Ovary (tissue), 9 donors: ENCODE measurements around the gene PRDM15. TPM values are rescaled to one million over a fixed set of nuclear protein-coding genes. Genes with fewer than 3 reads are reported as not detected.

Source experiments
- DNase-seq, 5 donors: peaks; one replicate each; pipeline ENCODE4 v3.0.0-alpha.2; 2019 to 2020
- H3K27ac ChIP-seq, 2 donors: fragments of 200-600 bp; one replicate each; pipeline versions ENCODE4 v1.5.1 to v1.8.0; 2019 to 2022
- H3K27me3 ChIP-seq: fragments of 200-600 bp; one replicate; pipeline ENCODE4 v1.8.0; 2022
- H3K36me3 ChIP-seq: fragments of 200-600 bp; sonication (generic); one replicate; pipeline ENCODE4 v1.5.1; 2019
- H3K4me1 ChIP-seq: one replicate; pipeline ENCODE4 v1.8.1; 2013; ENCODE audit warnings: mild to moderate bottlenecking, moderate library complexity; ENCODE audit not compliant: insufficient read depth
- H3K4me3 ChIP-seq: fragments of 200-600 bp; sonication (generic); one replicate; pipeline ENCODE4 v1.5.1; 2017
- H3K9me3 ChIP-seq, 2 donors: fragments of 200-600 bp in 1 of 2; sonication (generic) in 1 of 2; one replicate each; pipeline versions ENCODE4 v1.5.1 to v1.8.1; 2013 to 2019; ENCODE audit warnings: mild to moderate bottlenecking in 1 of 2, moderate library complexity in 1 of 2
- CTCF ChIP-seq, 3 donors: fragments of 450-650 bp in 2 of 3; fragments of 200-600 bp in 1 of 3; IDR thresholded peaks; one replicate each; pipeline versions ENCODE4 v1.5.1 to v1.8.0; 2016 to 2022; ENCODE audit warnings: antibody characterized with exemption in 3 of 3, mild to moderate bottlenecking in 1 of 3
- EP300 ChIP-seq: sonication (generic); formaldehyde crosslinking; IDR thresholded peaks from one replicate; pipeline ENCODE4 v1.6.1; 2017; ENCODE audit warnings: antibody characterized with exemption
- POLR2A ChIP-seq: fragments of 450-650 bp; IDR thresholded peaks from one replicate; pipeline ENCODE4 v1.6.1; 2017; ENCODE audit warnings: antibody characterized with exemption, mild to moderate bottlenecking, moderate library complexity
- WGBS, 3 donors: extraction: QIAGEN DNeasy Blood & Tissue Kit in 1 of 3; methylation state at CpG; one replicate each; pipeline versions ENCODE4 v1.1.5 to v1.1.7; 2013 to 2017; 5-methylcytosine and 5-hydroxymethylcytosine counted together
- intact Hi-C, 4 donors: fragments of 100-400 bp; cut with DNase I; formaldehyde crosslinking; loops; one replicate each; pipeline versions ENCODE4 v1.11.0 to v1.15.1; 2022 to 2023
- polyA plus RNA-seq, 2 donors: library from polyadenylated mRNA; stranded (reverse); fragments of 200-250 nt in 1 of 2; fragments of 350-450 nt in 1 of 2; fragmentation: Illumina TruSeq in 1 of 2; extraction: RNeasy Lipid Tissue Mini Kit (QIAGEN cat#74804) in 1 of 2; gene quantifications; one replicate each; pipeline ENCODE4 v1.2.3, GENCODE V29; 2013 to 2014
- total RNA-seq, 7 donors: library from RNA; depleted of rRNA in 2 of 7; stranded (reverse); fragments of >200 nt in 2 of 7; fragmentation: NEBNext Ultra II Directional in 3 of 7; extraction: Animal tissue kit (Norgen Biotek cat#: 25700) in 3 of 7; gene quantifications; one replicate each; pipeline versions ENCODE4 v1.1.0 to v1.2.4, GENCODE V29; 2016 to 2023
- donor health status: DM: no; HTN: no; CAD: no; lungs with moderate emphysema.
- donor health status: DM: no; HTN: no; CAD: no.
- donor health status: Bipolar disorder and iron deficiency.
- donor health status: DM: yes; HTN: yes; CAD: no.
- donor health status: DM: no; HTN: no; CAD: no.
- donor health status: DM: yes; HTN: yes; CAD: no.

PRDM15 gene
- total and polyA plus RNA-seq, 9 donors, result 2.0 to 10.9 (median 5.9) TPM

DNA sequence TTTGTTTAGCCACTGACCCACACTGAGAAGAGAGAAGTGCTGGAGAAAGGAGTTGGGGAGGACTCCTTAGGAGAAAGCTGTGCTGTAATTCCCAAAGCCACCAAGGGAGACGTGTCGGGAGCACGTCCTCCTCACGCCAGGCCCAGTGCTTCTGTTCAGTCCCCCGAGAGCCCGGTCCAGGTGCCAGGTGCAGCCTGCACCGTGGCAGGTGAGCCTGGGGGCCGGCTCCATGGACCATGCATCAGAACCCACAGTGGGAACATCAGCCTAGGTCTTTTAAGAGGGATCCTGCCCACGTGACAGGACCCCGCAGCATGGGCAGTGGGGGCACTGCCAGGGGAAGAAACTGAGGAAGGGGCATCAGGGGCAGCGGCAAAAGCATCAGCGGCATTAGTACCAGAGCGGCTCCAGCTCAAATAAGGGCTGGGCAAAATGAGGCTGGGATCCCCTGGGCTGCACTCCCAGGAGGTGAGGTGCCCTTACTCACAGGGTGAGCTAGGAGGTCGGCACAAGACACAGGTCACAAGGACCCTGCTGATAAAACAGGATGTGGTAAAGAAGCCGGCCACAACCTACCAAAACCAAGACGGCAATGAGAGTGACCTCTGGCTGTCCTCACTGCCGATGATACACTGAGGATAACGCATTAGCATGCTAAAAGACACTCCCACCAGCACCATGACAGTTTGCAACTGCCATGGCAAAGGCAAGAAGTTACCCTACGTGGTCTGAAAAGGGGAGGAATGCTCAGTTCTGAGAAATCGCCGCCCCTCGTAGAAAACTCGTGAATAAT lies 24.6 kb upstream of the PRDM15 start:
- H3K9me3 ChIP-seq, result no peaks in the 10 kb centered on the region
- peaks cover 2% of the 10 kb centered on the region for H3K4me1 ChIP-seq
- no peak for TF ChIP-seq CTCF (IDR thresholded peaks at IDR 0.05)
- no peak overlapping the region for H3K27ac ChIP-seq
- no peaks in the 10 kb centered on the region for H3K36me3 ChIP-seq
- intact Hi-C loops, result no loop called here
- 86 to 87% (median 86%) methylated on average over 23 of the region's 23 CpGs for WGBS, 3 donors
- H3K4me3 ChIP-seq, result no peak overlapping the region
- no peaks in the 10 kb centered on the region for H3K27me3 ChIP-seq
- DNase-seq, result no peak

DNA sequence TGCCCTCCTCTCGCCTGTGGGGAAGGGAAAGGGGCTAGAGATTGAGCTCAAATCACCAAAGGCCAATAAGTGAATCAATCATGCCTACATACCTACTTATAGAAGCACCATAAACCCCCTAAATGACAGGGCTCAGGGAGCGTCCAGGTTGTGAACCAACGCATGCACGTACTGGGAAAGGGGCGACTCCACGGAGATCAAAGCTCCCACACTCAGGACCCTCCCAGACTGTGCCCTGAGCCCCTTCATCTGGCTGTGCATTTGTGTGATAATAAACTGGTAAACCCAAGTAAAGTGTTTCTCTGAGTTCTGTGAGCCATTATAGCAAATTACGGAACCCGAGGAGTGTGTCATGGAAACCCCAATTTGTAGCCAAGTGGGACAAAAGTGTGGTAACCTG lies 23.8 kb upstream of the PRDM15 start:
- DNase-seq, result no peak
- no peaks in the 10 kb centered on the region for H3K36me3 ChIP-seq

GRCh38 chr21:41901782-41902181 lies 22.6 kb upstream of the PRDM15 start:
- no peak for DNase-seq
- Histone ChIP-seq H3K27ac (peak overlapping the region in 1 of 2 donors; percentile 5), H3K4me1 (peaks cover 2% of the 10 kb centered on the region), H3K27me3 (no peaks in the 10 kb centered on the region), H3K36me3 (no peaks in the 10 kb centered on the region), H3K4me3 (no peak overlapping the region), H3K9me3 (no peaks in the 10 kb centered on the region)
- TF ChIP-seq EP300 (no peak), POLR2A (no peak), CTCF (IDR thresholded peaks at IDR 0.05) (no peak)
- intact Hi-C loops, result no loop called here
- WGBS, 3 donors, result 93 to 96% (median 94%) methylated on average over 3 of the region's 3 CpGs

More for the DNA sequence above, 23.8 kb upstream of the PRDM15 start:
- 94 to 98% (median 97%) methylated on average over 8 of the region's 8 CpGs for WGBS, 3 donors
- no peak for TF ChIP-seq CTCF (IDR thresholded peaks at IDR 0.05)
- TF ChIP-seq POLR2A, result no peak
- no peak for TF ChIP-seq EP300
- no peak overlapping the region for H3K27ac ChIP-seq
- no peaks in the 10 kb centered on the region for H3K9me3 ChIP-seq
- H3K27me3 ChIP-seq, result no peaks in the 10 kb centered on the region
- no peak overlapping the region for H3K4me3 ChIP-seq
- intact Hi-C loops, result no loop called here
- H3K4me1 ChIP-seq, result peaks cover 2% of the 10 kb centered on the region

DNA sequence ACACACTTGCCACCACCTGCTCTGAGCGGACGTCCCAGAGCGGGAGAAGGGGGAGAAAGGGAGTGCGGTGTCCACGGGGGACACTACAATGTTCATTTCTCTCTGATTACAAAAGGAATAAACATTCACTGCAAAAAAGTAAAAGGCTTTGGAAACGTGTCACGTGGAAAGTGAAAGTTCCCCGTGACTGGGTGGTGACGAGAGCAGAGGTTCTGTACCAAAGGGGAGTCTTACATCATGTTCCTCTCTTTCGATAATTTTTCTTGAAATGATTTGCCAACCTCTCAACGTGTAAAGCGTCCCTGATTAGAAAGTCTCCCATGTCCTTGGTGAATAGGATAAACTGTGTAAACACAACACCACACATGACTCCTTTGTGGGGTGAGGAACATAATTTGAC lies 22.0 kb upstream of the PRDM15 start:
- Histone ChIP-seq H3K4me3 (no peak overlapping the region), H3K27me3 (no peaks in the 10 kb centered on the region), H3K36me3 (no peaks in the 10 kb centered on the region), H3K27ac (no peak overlapping the region), H3K4me1 (peaks cover 2% of the 10 kb centered on the region), H3K9me3 (no peaks in the 10 kb centered on the region)
- WGBS, 3 donors, result 36 to 80% (median 60%) methylated on average over 12 of the region's 12 CpGs
- TF ChIP-seq EP300 (no peak), CTCF (IDR thresholded peaks at IDR 0.05) (no peak), POLR2A (no peak)
- intact Hi-C loops, result no loop called here
- peak in 2 of 5 donors; percentile 62 to 79 for DNase-seq
